ENCODE data around the gene PRAMEF13.
"Not testable (repeated sequence)": the region's sequence is repeated elsewhere in the genome, so short reads cannot be mapped to it uniquely, and the experiment has no call there.

PRAMEF13 gene

DNA sequence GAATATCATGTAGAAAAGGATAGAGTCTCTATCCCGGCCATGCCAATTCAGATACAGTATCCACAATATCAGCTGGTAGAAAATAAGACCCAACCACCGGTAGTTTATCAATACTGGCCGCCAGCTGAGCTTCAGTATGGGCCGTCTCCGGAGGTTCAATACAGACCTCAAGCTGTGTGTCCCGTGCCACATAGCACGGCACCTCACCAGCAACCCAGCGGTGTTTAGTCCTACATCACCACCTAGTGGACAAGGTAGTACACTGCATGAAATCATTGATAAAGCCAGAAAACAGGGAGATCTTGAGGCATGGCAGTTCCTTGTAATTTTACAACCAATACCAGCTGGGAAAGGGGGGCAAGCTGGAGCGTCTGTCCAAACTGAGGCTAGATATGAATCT is 7.5 kb upstream of the PRAMEF13 start:
- DNase-seq (ENCODE audit: extremely low spot score, insufficient read length, low read depth); FAIRE-seq: not testable (repeated sequence)

DNA sequence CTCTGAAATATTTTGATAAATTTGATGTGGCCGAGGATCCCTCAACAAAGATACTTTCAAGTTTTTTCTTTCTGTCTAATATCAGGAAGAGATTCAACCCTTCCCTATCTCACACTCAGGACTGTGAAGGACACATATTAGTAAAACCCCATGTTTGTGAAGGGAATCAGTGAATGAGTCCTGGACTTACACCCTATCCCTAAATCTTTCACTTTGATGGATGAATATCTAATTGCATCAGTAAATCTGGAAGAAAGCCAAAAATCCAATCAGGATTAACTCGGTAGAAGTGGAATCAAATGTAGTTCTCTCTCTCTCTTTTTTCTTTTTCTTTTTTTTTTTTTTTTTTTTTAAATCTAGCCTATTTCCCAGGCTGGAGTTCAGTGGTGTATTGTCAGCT is 29.7 kb downstream of the PRAMEF13 start, which contains the start of gene PRAMEF9:
Gene PRAMEF9 (plus strand): TSS at position 301 of the 400 bp plus-strand sequence. CDS start 3,433 bp downstream, outside the sequence.
- DNase-seq (ENCODE audit: extremely low spot score, insufficient read length, low read depth); FAIRE-seq: not testable (repeated sequence)

DNA sequence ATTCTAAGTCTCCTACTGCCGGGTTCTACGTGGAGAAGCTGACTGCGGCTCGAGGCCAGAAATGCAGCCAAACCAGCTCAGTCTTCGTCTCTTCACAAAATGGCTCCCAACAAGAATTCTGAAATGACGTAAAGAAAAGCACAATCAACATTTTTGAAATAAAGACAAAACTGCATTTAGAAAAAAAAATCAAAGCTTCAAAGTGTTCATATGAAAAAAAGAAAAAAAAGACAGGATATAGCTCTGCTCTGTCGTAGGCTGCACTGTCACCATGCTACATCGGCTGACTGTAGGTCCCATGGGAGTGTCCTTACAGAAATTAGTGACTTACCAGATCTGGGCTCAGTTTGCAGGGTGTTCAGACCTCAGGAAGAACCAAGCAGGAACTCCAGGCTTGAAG is 35.7 kb downstream of the PRAMEF13 start, which contains the start of gene HNRNPCL4:
Gene HNRNPCL4 (minus strand): TSS at position 101 of the 400 bp plus-strand sequence. CDS start 164 bp downstream, outside the sequence.
- DNase-seq (ENCODE audit: extremely low spot score, insufficient read length, low read depth); FAIRE-seq: not testable (repeated sequence)

DNA sequence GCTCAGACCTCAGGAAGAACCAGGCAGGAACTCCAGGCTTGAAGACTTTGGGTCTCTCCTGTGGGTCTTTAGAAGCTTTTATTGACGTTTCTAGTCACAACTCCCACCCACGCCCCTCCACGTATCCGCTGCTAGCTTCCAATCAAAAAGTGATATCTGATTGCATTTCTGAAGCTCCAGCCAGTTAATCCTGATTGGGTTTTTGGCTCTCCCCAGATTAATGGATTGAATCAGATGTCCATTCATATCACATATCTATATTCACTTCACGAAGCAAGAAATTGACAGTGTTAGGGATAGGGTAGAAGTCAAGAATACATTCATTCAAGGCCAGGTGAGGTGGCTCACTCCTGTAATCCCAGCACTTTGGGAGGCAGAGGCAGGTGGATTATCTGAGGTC is 45.3 kb downstream of the PRAMEF13 start, which contains the start of gene PRAMEF26:
Gene PRAMEF26 (minus strand): TSS at position 101 of the 400 bp plus-strand sequence. CDS start 2,914 bp downstream, outside the sequence.
- not testable (repeated sequence) for DNase-seq (ENCODE audit: extremely low spot score, insufficient read length, low read depth); FAIRE-seq

Measured in GM18507 (cell line).